Muscle layer of colon (tissue), 2 donors: ENCODE measurements around the gene BORCS5.

Source experiments
- H3K27ac ChIP-seq: one replicate; pipeline ENCODE4 v1.7.0; 2013; ENCODE audit warnings: low read depth, mild to moderate bottlenecking, low read length, moderate library complexity
- H3K27me3 ChIP-seq, 2 donors: one replicate each; pipeline ENCODE4 v1.7.0; 2013; ENCODE audit warnings: low read length in 2 of 2, mild to moderate bottlenecking in 2 of 2; ENCODE audit not compliant: insufficient read depth in 2 of 2, control insufficient read depth in 1 of 2
- H3K36me3 ChIP-seq: one replicate; pipeline ENCODE4 v1.7.0; 2013; ENCODE audit warnings: mild to moderate bottlenecking, low read length; ENCODE audit not compliant: insufficient read depth
- H3K4me1 ChIP-seq: one replicate; pipeline ENCODE4 v1.7.0; 2013; ENCODE audit warnings: mild to moderate bottlenecking, low read length; ENCODE audit not compliant: insufficient read depth
- H3K4me3 ChIP-seq, 2 donors: one replicate each; pipeline ENCODE4 v1.7.0; 2013; ENCODE audit warnings: low read length in 2 of 2, low read depth in 1 of 2, mild to moderate bottlenecking in 1 of 2, moderate library complexity in 1 of 2
- H3K9ac ChIP-seq: one replicate; pipeline ENCODE4 v1.7.0; 2013; ENCODE audit warnings: low read length
- H3K9me3 ChIP-seq: one replicate; pipeline ENCODE4 v1.7.0; 2013; ENCODE audit warnings: mild to moderate bottlenecking, low read length
- donor health status: abdominal sarcoma.
- donor health status: Adenocarcinoma of cecum.

The BORCS5 gene

GRCh38 chr12:12379831-12380730, 23.2 kb downstream of the BORCS5 start:
- H3K4me1 ChIP-seq, result no peaks in the 10 kb centered on the region
- H3K27ac ChIP-seq, result no peak overlapping the region
- H3K36me3 ChIP-seq, result no peaks in the 10 kb centered on the region
- no peaks in the 10 kb centered on the region for H3K9me3 ChIP-seq
- H3K4me3 ChIP-seq, result no peak overlapping the region
- no peaks in the 10 kb centered on the region for H3K27me3 ChIP-seq
- H3K9ac ChIP-seq, result no peak overlapping the region

DNA sequence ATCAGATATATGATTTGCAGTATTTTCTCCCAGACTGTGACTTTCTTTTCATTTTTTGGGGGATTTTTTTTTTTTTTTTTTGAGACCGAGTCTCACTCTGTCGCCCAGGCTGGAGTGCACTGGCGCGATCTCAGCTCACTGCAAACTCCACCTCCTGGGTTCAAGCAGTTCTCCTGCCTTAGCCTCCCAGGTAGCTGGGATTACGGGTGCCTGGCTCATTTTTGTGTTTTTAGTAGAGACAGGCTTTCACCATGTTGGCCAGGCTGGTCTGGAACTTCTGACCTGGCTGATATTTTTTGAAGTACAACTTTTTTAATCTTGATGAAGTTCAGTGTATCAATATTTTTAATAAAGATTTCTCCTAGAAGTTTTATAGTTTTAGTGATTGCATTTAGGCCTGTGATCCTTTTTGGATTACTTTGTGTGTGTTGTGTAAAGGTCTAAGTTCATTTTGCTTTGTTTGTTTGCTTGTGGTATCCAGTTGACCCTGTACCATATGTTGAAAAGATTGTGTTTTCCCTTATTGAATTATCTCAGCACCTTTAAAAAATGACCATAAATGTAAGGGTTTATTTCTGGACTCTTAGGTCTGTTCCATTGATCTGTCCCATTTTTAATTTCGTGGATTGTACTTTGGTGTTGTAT, 24.2 kb downstream of the BORCS5 start:
- H3K27ac ChIP-seq, result no peak overlapping the region
- no peak overlapping the region for H3K9ac ChIP-seq
- no peaks in the 10 kb centered on the region for H3K4me1 ChIP-seq
- H3K9me3 ChIP-seq, result no peaks in the 10 kb centered on the region
- H3K36me3 ChIP-seq, result no peaks in the 10 kb centered on the region
- no peaks in the 10 kb centered on the region for H3K27me3 ChIP-seq
- no peak overlapping the region for H3K4me3 ChIP-seq

DNA sequence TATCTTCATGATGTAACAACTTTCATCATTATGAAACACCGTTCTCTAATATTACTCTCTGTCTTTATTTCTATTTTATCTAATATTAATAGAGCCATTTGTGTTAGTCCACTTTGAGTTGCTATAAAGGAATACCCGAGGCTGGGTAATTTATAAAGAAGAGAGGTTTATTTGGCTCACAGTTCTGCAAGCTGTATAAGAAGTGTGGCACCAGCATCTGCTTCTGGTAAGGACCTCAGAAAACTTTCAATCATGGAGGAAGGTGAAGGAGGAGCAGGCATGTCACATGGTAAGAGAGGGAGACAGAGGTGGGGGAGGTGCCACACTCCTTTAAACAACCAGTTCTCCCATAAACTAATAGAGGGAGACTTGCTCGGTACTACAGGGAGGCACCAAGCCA, 25.1 kb downstream of the BORCS5 start:
- Histone ChIP-seq H3K9ac (no peak overlapping the region), H3K4me1 (no peaks in the 10 kb centered on the region), H3K4me3 (no peak overlapping the region), H3K27ac (no peak overlapping the region), H3K9me3 (no peaks in the 10 kb centered on the region), H3K36me3 (no peaks in the 10 kb centered on the region), H3K27me3 (no peaks in the 10 kb centered on the region)

DNA sequence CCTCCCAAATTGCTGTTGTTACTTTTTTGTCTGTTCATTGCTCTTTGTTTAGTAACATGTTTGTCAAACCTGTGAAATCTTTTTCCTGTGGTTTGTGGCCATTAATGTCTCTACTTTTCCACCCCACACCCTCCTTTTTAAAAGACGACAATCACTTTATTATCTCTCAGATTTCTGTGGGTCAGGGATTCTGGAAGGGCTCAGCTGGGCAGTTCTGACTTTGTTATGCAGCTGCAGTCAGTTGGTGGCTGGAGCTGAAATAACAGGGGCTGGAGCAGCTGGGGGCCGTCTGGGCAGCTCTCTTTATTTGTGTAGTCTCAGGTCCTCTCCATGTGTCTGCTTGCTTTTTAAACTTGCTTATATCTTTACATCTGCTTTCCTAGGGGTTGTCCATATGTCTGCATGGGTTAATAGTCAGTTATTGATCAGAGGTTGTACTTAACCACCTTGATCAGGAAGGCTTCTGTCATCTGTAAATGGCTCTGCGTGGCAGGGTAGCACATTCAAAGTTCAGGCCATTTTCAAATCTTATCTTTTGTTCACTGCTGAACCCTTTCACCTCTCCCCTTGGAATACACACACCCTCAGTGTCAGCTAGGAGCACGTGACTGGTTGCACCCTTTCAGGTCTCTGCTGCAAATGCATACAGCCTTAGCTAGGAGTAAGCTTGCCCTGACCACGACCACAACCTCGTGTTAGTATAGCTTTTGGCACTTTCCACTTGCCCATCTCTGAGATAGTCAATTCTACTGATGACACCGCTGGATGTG, 27.9 kb downstream of the BORCS5 start:
- no peaks in the 10 kb centered on the region for H3K36me3 ChIP-seq
- H3K27me3 ChIP-seq, result no peaks in the 10 kb centered on the region
- no peak overlapping the region for H3K27ac ChIP-seq
- no peaks in the 10 kb centered on the region for H3K9me3 ChIP-seq
- H3K4me1 ChIP-seq, result no peaks in the 10 kb centered on the region
- H3K4me3 ChIP-seq, result no peak overlapping the region
- H3K9ac ChIP-seq, result no peak overlapping the region

- H3K9ac ChIP-seq, result no peak overlapping the region
- H3K9me3 ChIP-seq, result no peaks in the 10 kb centered on the region
- no peaks in the 10 kb centered on the region for H3K4me1 ChIP-seq
- no peaks in the 10 kb centered on the region for H3K27me3 ChIP-seq
- no peaks in the 10 kb centered on the region for H3K36me3 ChIP-seq
- H3K27ac ChIP-seq, result no peak overlapping the region
- H3K4me3 ChIP-seq, result no peak overlapping the region
Observed at GRCh38 chr12:12387501-12387900, 30.6 kb downstream of the BORCS5 start.

DNA sequence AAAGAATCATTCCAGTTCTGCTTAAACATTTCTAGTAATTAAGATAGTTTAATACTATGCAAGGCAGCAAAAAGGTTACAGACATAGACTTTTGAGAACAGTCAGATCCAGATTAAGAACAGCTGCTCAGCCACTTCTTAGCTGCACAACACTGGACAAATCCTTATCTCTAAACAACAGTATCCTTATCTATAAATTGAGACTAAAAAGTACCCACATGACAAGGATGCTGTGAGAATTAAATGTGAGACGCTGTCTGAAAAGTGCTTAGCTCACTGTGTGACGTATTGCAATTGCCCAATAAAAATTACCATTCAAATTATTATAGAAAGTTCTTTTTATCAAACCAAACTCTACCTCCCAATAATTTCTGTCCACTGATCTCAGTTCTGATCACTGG, 35.5 kb downstream of the BORCS5 start:
- Histone ChIP-seq H3K36me3 (no peaks in the 10 kb centered on the region), H3K4me3 (no peak overlapping the region), H3K27ac (no peak overlapping the region), H3K4me1 (peaks cover under 1% of the 10 kb centered on the region), H3K9ac (no peak overlapping the region), H3K27me3 (no peaks in the 10 kb centered on the region), H3K9me3 (no peaks in the 10 kb centered on the region)

DNA sequence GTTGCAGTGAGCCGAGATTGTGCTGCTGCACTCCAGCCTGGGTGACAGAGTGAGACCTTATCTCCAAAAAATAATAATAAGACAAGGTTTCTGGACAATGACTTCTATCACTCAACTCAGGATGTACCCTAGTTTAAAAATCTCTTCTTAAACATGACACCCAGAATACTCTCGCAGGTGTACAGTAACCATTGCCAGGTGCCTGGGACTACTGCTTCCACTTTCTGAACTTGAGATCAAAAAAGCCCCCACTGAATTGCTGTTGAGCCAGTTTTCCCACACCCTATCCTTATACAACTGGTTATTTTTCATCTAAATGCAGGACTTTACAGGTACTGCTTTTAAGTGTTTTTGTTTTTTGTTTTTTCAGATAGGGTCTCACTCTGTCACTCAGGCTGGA, 36.3 kb downstream of the BORCS5 start:
- Histone ChIP-seq H3K4me1 (peaks cover 8% of the 10 kb centered on the region), H3K36me3 (no peaks in the 10 kb centered on the region), H3K27me3 (no peaks in the 10 kb centered on the region), H3K9me3 (no peaks in the 10 kb centered on the region), H3K27ac (no peak overlapping the region), H3K4me3 (no peak overlapping the region), H3K9ac (no peak overlapping the region)

DNA sequence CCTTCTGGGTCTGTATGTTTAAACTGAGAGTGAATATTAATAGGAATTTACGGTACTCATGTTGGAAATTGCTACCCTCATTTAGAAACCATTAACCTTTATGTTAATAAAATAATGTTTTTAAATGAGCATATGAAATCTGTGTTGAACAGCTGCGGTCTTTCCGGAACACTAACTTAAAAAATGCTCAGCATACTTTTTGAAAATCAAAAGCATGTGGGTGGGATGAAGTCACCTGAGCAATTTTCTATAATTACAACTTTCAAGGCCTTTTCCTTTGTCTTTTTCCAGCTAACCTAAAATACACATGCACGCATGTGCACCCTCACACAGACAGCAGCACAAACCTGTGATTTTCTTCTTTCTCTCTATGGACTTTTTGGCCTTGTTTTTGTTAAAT, 39.8 kb downstream of the BORCS5 start:
- Histone ChIP-seq H3K4me3 (no peak overlapping the region), H3K36me3 (no peaks in the 10 kb centered on the region), H3K27ac (no peak overlapping the region), H3K9me3 (no peaks in the 10 kb centered on the region), H3K9ac (no peak overlapping the region), H3K4me1 (peaks cover 15% of the 10 kb centered on the region), H3K27me3 (no peaks in the 10 kb centered on the region)

DNA sequence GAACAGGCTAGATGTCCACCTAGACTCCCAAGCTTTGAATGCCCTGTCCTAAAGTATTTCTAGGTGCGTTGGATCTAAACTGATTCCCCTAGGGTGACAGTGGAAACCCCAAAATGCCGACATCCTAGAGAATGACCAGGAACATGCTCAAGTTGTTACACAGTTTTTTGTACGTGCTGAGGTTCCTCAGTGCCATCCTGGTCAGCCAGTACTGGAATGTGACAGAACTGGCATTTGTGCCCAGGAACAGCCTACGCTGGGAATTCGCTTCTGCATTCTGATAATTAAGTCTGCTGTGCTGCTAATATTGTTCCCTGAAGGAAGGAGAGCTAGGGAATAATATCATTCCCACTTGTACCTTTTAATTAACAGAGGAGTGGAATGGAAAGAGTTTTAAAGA, 40.3 kb downstream of the BORCS5 start:
- H3K9ac ChIP-seq, result no peak overlapping the region

GRCh38 chr12:12398026-12398859, 41.4 kb downstream of the BORCS5 start:
- no peaks in the 10 kb centered on the region for H3K9me3 ChIP-seq
- H3K4me1 ChIP-seq, result peaks cover 17% of the 10 kb centered on the region
- no peak overlapping the region for H3K4me3 ChIP-seq
- H3K27ac ChIP-seq, result no peak overlapping the region
- H3K9ac ChIP-seq, result no peak overlapping the region
- H3K27me3 ChIP-seq, result no peaks in the 10 kb centered on the region
- H3K36me3 ChIP-seq, result no peaks in the 10 kb centered on the region

More for the DNA sequence above, 40.3 kb downstream of the BORCS5 start:
- H3K4me3 ChIP-seq, result no peak overlapping the region
- no peak overlapping the region for H3K27ac ChIP-seq
- H3K9me3 ChIP-seq, result no peaks in the 10 kb centered on the region
- no peaks in the 10 kb centered on the region for H3K36me3 ChIP-seq
- no peaks in the 10 kb centered on the region for H3K27me3 ChIP-seq
- H3K4me1 ChIP-seq, result peaks cover 15% of the 10 kb centered on the region

GRCh38 chr12:12399161-12399560, 42.3 kb downstream of the BORCS5 start:
- H3K36me3 ChIP-seq, result no peaks in the 10 kb centered on the region
- H3K9ac ChIP-seq, result no peak overlapping the region
- no peak overlapping the region for H3K4me3 ChIP-seq
- no peaks in the 10 kb centered on the region for H3K27me3 ChIP-seq
- H3K9me3 ChIP-seq, result no peaks in the 10 kb centered on the region
- peaks cover 20% of the 10 kb centered on the region for H3K4me1 ChIP-seq
- H3K27ac ChIP-seq, result no peak overlapping the region
